ENCODE data around the gene SPIB.
A peak's percentile ranks its signal among the peaks of the same experiment; 100 is the strongest.

The SPIB gene

GRCh38 chr19:50392759-50393158 is 26.0 kb upstream of the SPIB start:
- DNase-seq = no peak

GRCh38 chr19:50393589-50393988 is 25.1 kb upstream of the SPIB start:
- DNase-seq = no peak

DNA sequence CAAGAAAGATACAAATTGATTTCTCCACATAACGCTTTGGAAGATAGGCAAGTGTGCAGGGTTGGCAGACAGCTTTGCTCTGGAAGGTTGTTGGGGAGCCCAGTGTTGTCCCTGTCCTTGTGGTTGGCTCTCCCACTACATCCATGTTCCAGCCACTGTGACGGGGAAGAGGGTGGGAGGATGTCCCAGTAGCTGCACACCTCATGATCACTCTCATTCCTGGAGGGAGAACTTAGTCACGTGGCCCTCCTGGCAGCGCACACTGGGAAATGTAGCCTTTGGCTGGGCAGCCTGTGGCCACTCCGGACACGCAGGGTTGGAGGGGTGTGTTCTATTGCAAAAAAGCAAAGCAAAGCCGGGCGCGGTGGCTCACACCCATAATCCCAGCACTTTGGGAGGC is 24.7 kb upstream of the SPIB start:
- no peak for DNase-seq

DNA sequence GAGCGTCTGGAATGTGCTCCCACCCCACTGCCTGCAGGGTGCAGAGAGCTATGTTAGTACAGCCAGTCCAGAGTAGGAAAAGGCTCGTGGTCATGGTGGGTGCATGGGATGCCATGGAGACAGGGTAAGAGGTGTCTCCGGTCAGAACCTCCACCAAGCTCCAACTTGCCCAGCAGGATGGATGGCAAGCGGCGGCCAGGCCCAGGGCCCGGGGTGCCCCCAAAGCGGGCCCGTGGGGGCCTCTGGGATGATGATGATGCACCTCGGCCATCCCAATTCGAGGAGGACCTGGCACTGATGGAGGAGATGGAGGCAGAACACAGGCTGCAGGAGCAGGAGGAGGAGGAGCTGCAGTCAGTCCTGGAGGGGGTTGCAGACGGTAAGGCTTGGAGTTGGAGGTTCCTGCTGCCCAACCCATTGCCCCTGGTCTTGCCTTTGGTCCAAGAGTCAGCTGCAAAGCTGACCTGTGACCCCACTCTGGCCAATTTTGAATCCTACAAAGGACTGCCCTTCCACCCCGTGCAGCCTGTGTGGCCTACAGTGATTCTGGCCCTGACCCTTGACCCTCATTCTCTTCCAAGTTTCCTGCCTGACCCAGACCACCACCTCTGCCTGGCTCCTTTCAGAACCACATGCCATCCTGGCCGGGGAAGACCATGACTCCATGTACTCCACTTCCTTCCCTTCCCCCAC is 19.9 kb upstream of the SPIB start:
- no peak for DNase-seq

DNA sequence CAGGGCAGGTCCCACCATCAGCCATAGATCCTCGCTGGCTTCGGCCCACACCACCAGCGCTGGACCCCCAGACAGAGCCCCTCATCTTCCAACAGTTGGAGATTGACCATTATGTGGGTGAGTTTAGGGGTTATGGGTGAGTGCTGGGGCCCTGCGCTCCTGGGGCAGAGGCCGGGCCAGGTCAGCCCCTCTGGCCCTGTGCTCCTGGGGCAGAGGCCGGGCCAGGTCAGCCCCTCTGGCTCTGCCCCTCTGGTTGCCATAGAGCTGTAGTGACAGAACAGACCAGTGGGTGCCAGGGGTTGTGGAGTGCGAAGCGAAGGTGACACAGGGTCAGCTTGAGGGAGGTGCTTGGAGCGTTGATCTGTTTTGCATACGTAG is 19.4 kb upstream of the SPIB start:
- DNase-seq = no peak

- no peak for DNase-seq
Measured at GRCh38 chr19:50401605-50402450, 16.9 kb upstream of the SPIB start.

DNA sequence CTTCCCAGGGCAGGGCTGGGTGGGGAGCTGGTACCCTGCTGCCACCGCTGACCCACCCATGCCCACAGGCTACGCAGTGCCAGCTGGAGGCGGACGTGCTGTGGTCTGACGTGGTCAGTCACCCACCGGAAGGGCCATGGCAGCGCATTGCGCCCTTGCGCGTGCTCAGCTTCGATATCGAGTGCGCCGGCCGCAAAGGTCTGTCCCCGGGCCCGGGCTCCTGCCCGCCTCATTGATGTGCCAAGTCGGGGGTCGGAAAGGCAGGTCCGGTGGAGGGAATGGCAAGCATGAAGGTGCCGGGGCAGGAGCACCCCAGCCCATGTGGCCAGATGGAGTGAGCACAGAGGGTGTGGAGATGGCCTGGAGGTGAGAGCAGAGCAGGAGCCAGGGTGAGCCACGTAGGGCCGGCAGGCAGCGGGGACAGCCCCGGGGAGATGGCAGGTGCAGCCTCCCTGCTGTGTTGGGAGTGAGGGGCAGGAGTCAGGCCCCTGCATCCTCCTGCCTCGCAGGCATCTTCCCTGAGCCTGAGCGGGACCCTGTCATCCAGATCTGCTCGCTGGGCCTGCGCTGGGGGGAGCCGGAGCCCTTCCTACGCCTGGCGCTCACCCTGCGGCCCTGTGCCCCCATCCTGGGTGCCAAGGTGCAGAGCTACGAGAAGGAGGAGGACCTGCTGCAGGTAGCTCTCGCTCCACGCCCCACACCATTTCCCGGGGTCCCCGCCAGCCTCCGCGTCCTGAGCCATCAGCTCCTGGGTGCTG is 16.0 kb upstream of the SPIB start:
- DNase-seq = no peak

- DNase-seq = no peak
Measured at GRCh38 chr19:50406156-50406820, 12.4 kb upstream of the SPIB start.

- DNase-seq = no peak
Measured at GRCh38 chr19:50406829-50407228, 11.9 kb upstream of the SPIB start.

DNA sequence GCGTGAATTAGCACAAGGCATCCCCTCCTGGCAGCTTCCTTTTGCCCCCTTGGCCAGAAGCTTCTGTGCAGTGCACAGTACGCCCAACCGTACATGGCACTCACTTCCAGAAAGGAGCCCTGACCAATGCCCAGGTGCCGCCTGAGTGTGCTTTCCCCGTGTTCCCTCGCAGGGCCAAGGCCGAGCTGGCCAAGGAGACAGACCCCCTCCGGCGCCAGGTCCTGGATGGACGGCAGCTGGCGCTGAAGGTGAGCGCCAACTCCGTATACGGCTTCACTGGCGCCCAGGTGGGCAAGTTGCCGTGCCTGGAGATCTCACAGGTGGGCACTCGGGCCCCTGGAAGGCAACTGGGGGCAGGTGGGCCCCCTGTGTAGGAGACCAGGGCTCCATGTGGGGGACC is 9.4 kb upstream of the SPIB start:
- no peak for DNase-seq

GRCh38 chr19:50410109-50410508 is 8.6 kb upstream of the SPIB start:
- no peak for DNase-seq

GRCh38 chr19:50412419-50412818 is 6.3 kb upstream of the SPIB start:
- no peak for DNase-seq

- no peak for DNase-seq
Measured at GRCh38 chr19:50413096-50413495, 5.6 kb upstream of the SPIB start.

DNA sequence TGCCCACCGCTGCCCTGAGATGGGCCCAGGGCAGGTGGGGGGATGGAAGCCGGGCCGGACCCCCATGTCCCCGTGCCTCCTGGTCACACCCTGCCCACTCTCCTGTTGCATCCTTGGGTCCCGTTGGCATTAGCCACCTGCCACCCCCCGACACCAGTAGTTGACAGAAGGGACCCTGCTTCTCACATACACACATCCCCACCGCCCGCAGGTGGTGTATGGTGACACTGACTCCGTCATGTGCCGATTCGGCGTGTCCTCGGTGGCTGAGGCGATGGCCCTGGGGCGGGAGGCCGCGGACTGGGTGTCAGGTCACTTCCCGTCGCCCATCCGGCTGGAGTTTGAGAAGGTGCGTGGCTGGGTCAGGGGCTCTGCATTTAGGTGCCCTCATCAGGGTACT is 5.2 kb upstream of the SPIB start:
- DNase-seq = no peak

- peak; percentile 82 for DNase-seq
Measured at GRCh38 chr19:50414864-50415660, 3.7 kb upstream of the SPIB start.

DNA sequence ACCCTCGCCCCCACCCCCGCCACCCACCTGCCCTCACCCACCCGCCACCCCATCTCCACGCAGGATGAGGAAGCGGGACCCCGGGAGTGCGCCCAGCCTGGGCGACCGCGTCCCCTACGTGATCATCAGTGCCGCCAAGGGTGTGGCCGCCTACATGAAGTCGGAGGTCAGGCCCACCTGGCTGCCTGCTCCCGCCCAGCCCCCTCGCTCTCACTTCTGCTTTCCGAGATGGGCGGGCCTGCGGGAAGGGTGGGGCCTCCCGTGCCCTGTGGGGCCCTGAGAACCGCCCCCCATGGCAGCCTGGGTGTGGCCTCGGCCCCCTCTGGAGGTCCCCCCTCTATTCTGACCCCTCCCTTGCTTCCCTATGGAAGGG is 3.1 kb upstream of the SPIB start:
- DNase-seq = peak; percentile 55

GRCh38 chr19:50416034-50416977 is 2.4 kb upstream of the SPIB start:
- DNase-seq = no peak

- no peak for DNase-seq
Measured at GRCh38 chr19:50417111-50418081, 1.3 kb upstream of the SPIB start.

DNA sequence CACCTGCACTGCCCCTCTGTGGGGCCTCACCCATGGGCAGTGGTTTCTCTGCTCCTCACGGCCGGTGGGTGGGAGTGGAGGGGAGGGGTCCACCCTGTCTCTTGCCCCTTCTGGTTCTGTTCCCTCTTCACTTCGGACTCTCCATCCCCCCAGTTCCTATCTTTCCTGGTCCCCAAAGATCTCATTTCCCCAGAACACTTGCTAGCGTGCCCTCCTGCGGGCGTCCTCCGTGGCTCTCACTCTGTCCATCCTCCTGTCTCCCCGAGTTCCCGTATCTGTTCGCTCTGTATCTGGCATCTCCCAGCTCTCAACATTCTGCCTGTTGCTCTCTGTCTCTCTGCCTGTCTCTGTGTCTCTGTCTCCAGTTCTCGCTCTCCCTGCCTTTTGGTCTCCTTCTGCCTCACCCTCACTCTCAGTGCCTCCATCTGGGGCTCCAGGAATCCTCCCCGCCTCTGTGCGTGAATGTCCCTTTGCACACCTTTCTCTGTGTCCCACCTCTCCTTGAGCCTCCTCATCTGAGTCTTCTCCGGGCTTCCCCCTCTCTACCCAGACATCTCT is 363 bp downstream of the SPIB start:
- no peak for DNase-seq

- DNase-seq = no peak
Measured at GRCh38 chr19:50419580-50420035, 870 bp downstream of the SPIB start.
